ENCODE results near the gene TGFBR2.
"Not testable (repeated sequence)": the region's sequence is repeated elsewhere in the genome, so short reads cannot be mapped to it uniquely, and the experiment has no call there.

DNA sequence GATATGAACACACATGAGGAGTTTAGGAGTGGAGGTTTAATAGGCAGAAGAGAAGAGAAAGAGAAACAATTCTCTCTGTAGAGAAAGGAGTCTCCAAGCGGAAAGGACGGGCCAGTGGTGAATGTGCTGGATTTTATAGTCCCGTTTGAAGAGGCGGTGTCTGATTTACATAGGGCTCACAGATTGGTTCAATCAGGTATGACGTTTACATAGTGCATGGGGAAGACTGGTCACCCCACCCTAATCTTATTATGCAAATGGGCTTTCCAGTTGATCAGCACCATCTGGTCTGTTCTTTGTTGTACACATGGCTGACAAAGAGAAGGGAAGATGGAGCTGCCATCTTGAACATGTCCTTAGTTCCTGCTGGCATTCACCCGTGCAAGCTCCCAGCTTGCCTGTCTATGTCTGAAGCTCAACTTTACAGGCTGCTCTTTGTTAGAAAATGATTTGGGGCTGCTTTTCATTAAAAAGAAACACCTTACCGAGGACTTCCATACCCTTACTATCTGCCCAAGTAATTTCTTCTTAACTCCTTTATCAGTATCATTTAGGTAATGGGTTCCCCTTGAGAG lies 63.0 kb downstream of the TGFBR2 start:
- TF ChIP-seq, protein P1, sequence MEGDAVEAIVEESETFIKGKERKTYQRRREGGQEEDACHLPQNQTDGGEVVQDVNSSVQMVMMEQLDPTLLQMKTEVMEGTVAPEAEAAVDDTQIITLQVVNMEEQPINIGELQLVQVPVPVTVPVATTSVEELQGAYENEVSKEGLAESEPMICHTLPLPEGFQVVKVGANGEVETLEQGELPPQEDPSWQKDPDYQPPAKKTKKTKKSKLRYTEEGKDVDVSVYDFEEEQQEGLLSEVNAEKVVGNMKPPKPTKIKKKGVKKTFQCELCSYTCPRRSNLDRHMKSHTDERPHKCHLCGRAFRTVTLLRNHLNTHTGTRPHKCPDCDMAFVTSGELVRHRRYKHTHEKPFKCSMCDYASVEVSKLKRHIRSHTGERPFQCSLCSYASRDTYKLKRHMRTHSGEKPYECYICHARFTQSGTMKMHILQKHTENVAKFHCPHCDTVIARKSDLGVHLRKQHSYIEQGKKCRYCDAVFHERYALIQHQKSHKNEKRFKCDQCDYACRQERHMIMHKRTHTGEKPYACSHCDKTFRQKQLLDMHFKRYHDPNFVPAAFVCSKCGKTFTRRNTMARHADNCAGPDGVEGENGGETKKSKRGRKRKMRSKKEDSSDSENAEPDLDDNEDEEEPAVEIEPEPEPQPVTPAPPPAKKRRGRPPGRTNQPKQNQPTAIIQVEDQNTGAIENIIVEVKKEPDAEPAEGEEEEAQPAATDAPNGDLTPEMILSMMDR (IDR thresholded peaks at IDR 0.05) = not testable (repeated sequence)
- not testable (repeated sequence) for TF ChIP-seq POLR2A (IDR thresholded peaks at IDR 0.05)
